Right ventricle myocardium superior (tissue), 1 donor: ENCODE results near the gene WASF2. TPM values are rescaled to one million over a fixed set of nuclear protein-coding genes. Genes with fewer than 3 reads are reported as not detected.

Experiments used
- ATAC-seq: fragments of 200-7000 bp; cut with Tn5 transposase; one replicate; pipeline ENCODE4 v1.9.1; 2020; ENCODE audit warnings: mild to moderate bottlenecking; ENCODE audit not compliant: poor library complexity
- DNase-seq: peaks from one replicate; pipeline ENCODE4 v3.0.0-alpha.2; 2020
- intact Hi-C: fragments of 100-400 bp; cut with DNase I; formaldehyde crosslinking; loops from one replicate; pipeline ENCODE4 v1.11.2; 2022
- total RNA-seq: library from RNA; stranded (reverse); fragmentation: NEBNext Ultra II Directional; extraction: Animal tissue kit (Norgen Biotek cat#: 25700); gene quantifications from one replicate; pipeline ENCODE4 v1.2.1, GENCODE V29; 2021
- donor health status: DM: no; HTN: yes; CAD: no; lungs with severe emphysema.

The WASF2 gene
- total RNA-seq, 1 donor from 2014 or later, result 49.3 TPM

GRCh38 chr1:27522432-27523336, 32.7 kb upstream of the WASF2 start:
- peak; percentile 3 for ATAC-seq

GRCh38 chr1:27521861-27522431, 32.0 kb upstream of the WASF2 start:
- intact Hi-C loops, result no loop called here
- DNase-seq (no peak), ATAC-seq (no peak)

More at GRCh38 chr1:27522432-27523336, 32.7 kb upstream of the WASF2 start:
- intact Hi-C loops, result no loop called here
- DNase-seq, result peak; percentile 77

GRCh38 chr1:27521336-27521831, 31.4 kb upstream of the WASF2 start:
- intact Hi-C loops, result no loop called here
- ATAC-seq (peak; percentile 19), DNase-seq (peak; percentile 70)

- intact Hi-C loops, result no loop called here
- DNase-seq, result peak; percentile 72
Measured at GRCh38 chr1:27520651-27521050, 30.7 kb upstream of the WASF2 start.

GRCh38 chr1:27519331-27520258, 29.6 kb upstream of the WASF2 start:
- intact Hi-C loops, result no loop called here
- ATAC-seq (peak; percentile 47), DNase-seq (peak; percentile 69)

More at GRCh38 chr1:27520651-27521050, 30.7 kb upstream of the WASF2 start:
- peak; percentile 6 for ATAC-seq

- no peak for ATAC-seq
- intact Hi-C loops, result no loop called here
- no peak for DNase-seq
Measured at GRCh38 chr1:27518808-27519207, 28.8 kb upstream of the WASF2 start.

GRCh38 chr1:27517907-27518718, 28.1 kb upstream of the WASF2 start:
- intact Hi-C loops, result no loop called here
- ATAC-seq, result no peak

GRCh38 chr1:27517301-27517700, 27.3 kb upstream of the WASF2 start:
- ATAC-seq, result no peak
- DNase-seq, result no peak
- intact Hi-C loops, result no loop called here

More at GRCh38 chr1:27517907-27518718, 28.1 kb upstream of the WASF2 start:
- no peak for DNase-seq

GRCh38 chr1:27515626-27516025, 25.7 kb upstream of the WASF2 start:
- intact Hi-C loops, result no loop called here
- no peak for DNase-seq
- no peak for ATAC-seq

- intact Hi-C loops, result no loop called here
- peak; percentile 62 for ATAC-seq
- peak; percentile 70 for DNase-seq
Measured at GRCh38 chr1:27513958-27514357, 24.0 kb upstream of the WASF2 start.

GRCh38 chr1:27513528-27513927, 23.6 kb upstream of the WASF2 start:
- peak; percentile 38 for ATAC-seq
- intact Hi-C loops, result no loop called here
- no peak for DNase-seq

GRCh38 chr1:27509127-27510080, 19.4 kb upstream of the WASF2 start:
- DNase-seq (no peak), ATAC-seq (no peak)
- intact Hi-C loops, result no loop called here

GRCh38 chr1:27507960-27508665, 18.1 kb upstream of the WASF2 start:
- intact Hi-C loops, result no loop called here

GRCh38 chr1:27506703-27507102, 16.7 kb upstream of the WASF2 start:
- intact Hi-C loops, result no loop called here
- DNase-seq (no peak), ATAC-seq (no peak)

More at GRCh38 chr1:27507960-27508665, 18.1 kb upstream of the WASF2 start:
- ATAC-seq (no peak), DNase-seq (no peak)

- intact Hi-C loops, result no loop called here
- ATAC-seq (no peak), DNase-seq (no peak)
Measured at GRCh38 chr1:27505420-27505680, 15.4 kb upstream of the WASF2 start.

GRCh38 chr1:27504588-27505419, 14.8 kb upstream of the WASF2 start:
- intact Hi-C loops, result no loop called here
- ATAC-seq (peak; percentile 91), DNase-seq (peak; percentile 93)
